Stimulated activated CD4-positive, alpha-beta T cell treated with anti-CD3 and anti-CD28 coated beads, Interleukin-2, amount 100 ng/mL, for 24 hours (primary cell): ENCODE data around the gene FER1L5.

ENCODE experiments used
- DNase-seq, 2 donors: peaks; one replicate each; pipeline ENCODE4 v3.0.0-alpha.2; 2020

Gene FER1L5

GRCh38 chr2:96754317-96754716 is 111.8 kb downstream of the FER1L5 start:
- DNase-seq, result no peak
